SK-N-SH (cell line): ENCODE data around the gene TCEA3. TPM values are rescaled to one million over a fixed set of nuclear protein-coding genes. Genes with fewer than 3 reads are reported as not detected.

Source experiments
- CTCF ChIA-PET: fragments of 300-600, 350-600 bp; formaldehyde crosslinking; extraction: SDS; loops from one replicate; lab custom pipeline; 2021; lab: Yijun Ruan, JAX
- POLR2A ChIA-PET: fragments of 350-600 bp; sonication (Branson Sonifier 250); formaldehyde crosslinking; extraction: SDS; loops from one replicate; lab custom pipeline; 2020; ENCODE audit warnings: antibody characterized with exemption, inconsistent platforms; lab: Yijun Ruan, JAX
- DNase-seq: peaks from one replicate; pipeline ENCODE4 v3.0.0; 2012
- H2AFZ ChIP-seq: fragments of 200-600 bp; sonication (generic); 2 replicates; pipeline ENCODE4 v1.8.1; 2016; ENCODE audit warnings: antibody characterized with exemption, mild to moderate bottlenecking, low read depth
- H3F3A ChIP-seq: fragments of 200-600 bp; sonication (generic); replicated peaks from 2 replicates; pipeline ENCODE3; 2016; ENCODE audit warnings: antibody characterized with exemption, mild to moderate bottlenecking; ENCODE audit not compliant: insufficient read depth
- H3K27ac ChIP-seq, 2 experiments: fragments of 200-500 bp in 1 of 2; fragments of 200-600 bp in 1 of 2; sonication (Bioruptor generic) in 1 of 2; sonication (generic), shearing (Covaris generic) in 1 of 2; 2 replicates each; pipeline versions ENCODE4 v1.5.1 to v1.6.1; 2014 to 2016; ENCODE audit warnings: low read depth in 2 of 2, inconsistent platforms in 1 of 2, low read length in 1 of 2, mild to moderate bottlenecking in 1 of 2, mixed read lengths in 1 of 2
- H3K27me3 ChIP-seq: fragments of 200-600 bp; sonication (generic), shearing (Covaris generic); 2 replicates; pipeline ENCODE4 v1.6.1; 2016; ENCODE audit warnings: mixed run types; ENCODE audit not compliant: insufficient read depth
- H3K36me3 ChIP-seq, 2 experiments: fragments of 200-500 bp in 1 of 2; fragments of 200-600 bp in 1 of 2; sonication (Bioruptor generic) in 1 of 2; sonication (generic) in 1 of 2; replicated peaks in 1 of 2; 2 replicates each; pipeline versions ENCODE3 to v1.5.1; 2014 to 2016; ENCODE audit warnings: low read length in 1 of 2, mild to moderate bottlenecking in 1 of 2; ENCODE audit not compliant: insufficient read depth in 2 of 2, control insufficient read depth in 1 of 2
- H3K4me1 ChIP-seq, 2 experiments: fragments of 200-500 bp in 1 of 2; fragments of 200-600 bp in 1 of 2; sonication (Bioruptor generic) in 1 of 2; sonication (generic), shearing (Covaris generic) in 1 of 2; 2 replicates each; pipeline versions ENCODE4 v1.5.1 to v1.6.1; 2014 to 2016; ENCODE audit warnings: low read depth in 1 of 2, low read length in 1 of 2, mixed run types in 1 of 2; ENCODE audit not compliant: insufficient read depth in 2 of 2, control insufficient read depth in 1 of 2
- H3K4me2 ChIP-seq: fragments of 200-600 bp; sonication (generic), shearing (Covaris generic); 2 replicates; pipeline ENCODE4 v1.6.1; 2017; ENCODE audit warnings: mixed run types
- H3K4me3 ChIP-seq, 2 experiments: fragments of 200-500 bp in 1 of 2; fragments of 200-600 bp in 1 of 2; sonication (Bioruptor generic) in 1 of 2; sonication (generic), shearing (Covaris generic) in 1 of 2; 2 replicates each; pipeline versions ENCODE4 v1.5.1 to v1.8.1; 2014 to 2016; ENCODE audit warnings: low read depth in 2 of 2, inconsistent platforms in 1 of 2, low read length in 1 of 2, mild to moderate bottlenecking in 1 of 2, mixed read lengths in 1 of 2, moderate library complexity in 1 of 2
- H3K79me2 ChIP-seq: fragments of 200-600 bp; sonication (generic); 2 replicates; pipeline ENCODE4 v1.8.1; 2017; ENCODE audit warnings: mild to moderate bottlenecking; ENCODE audit not compliant: insufficient read depth
- H3K9ac ChIP-seq: fragments of 200-600 bp; sonication (generic); 2 replicates; pipeline ENCODE4 v1.6.1; 2017; ENCODE audit warnings: mixed run types
- H3K9me2 ChIP-seq: fragments of 200-600 bp; sonication (generic); 2 replicates; pipeline ENCODE4 v1.6.1; 2017; ENCODE audit warnings: mixed run types
- H3K9me3 ChIP-seq: fragments of 200-600 bp; sonication (generic); 2 replicates; pipeline ENCODE4 v1.6.1; 2017; ENCODE audit warnings: mixed run types, mild to moderate bottlenecking, moderate library complexity
- H4K20me1 ChIP-seq: fragments of 200-600 bp; sonication (generic); 2 replicates; pipeline ENCODE4 v1.6.1; 2017; ENCODE audit warnings: mild to moderate bottlenecking, mixed run types; ENCODE audit not compliant: insufficient read depth
- ELF1 ChIP-seq: IDR thresholded peaks from 2 replicates; pipeline ENCODE4 v1.4.0; 2012
- FOXJ3 ChIP-seq: sonication (generic); formaldehyde crosslinking; IDR thresholded peaks from 2 replicates; pipeline ENCODE4 v1.5.1; 2020; ENCODE audit warnings: mild to moderate bottlenecking, missing genetic modification reagents
- FOXM1 ChIP-seq: IDR thresholded peaks from 2 replicates; pipeline ENCODE4 v1.4.0; 2012; ENCODE audit warnings: low read depth, mild to moderate bottlenecking
- JUND ChIP-seq: IDR thresholded peaks from 2 replicates; pipeline ENCODE4 v1.4.0; 2012
- NRF1 ChIP-seq: IDR thresholded peaks from 2 replicates; pipeline ENCODE4 v1.6.1; 2012; ENCODE audit warnings: low read depth, mild to moderate bottlenecking, low read length
- RCOR1 ChIP-seq: fragments of 150-350 bp; IDR thresholded peaks from 2 replicates; pipeline ENCODE4 v1.6.1; 2017; ENCODE audit warnings: antibody characterized with exemption, low read length
- RXRA ChIP-seq: IDR thresholded peaks from 2 replicates; pipeline ENCODE4 v1.4.0; 2012; ENCODE audit warnings: low read depth, mild to moderate bottlenecking, borderline replicate concordance
- TAF1 ChIP-seq: IDR thresholded peaks from 2 replicates; pipeline ENCODE4 v1.6.1; 2012; ENCODE audit warnings: low read depth, mild to moderate bottlenecking, low read length, moderate library complexity, borderline replicate concordance
- WGBS: methylation state at CpG from one replicate; pipeline ENCODE4 v1.1.6; 2017; ENCODE audit warnings: low lambda C conversion rate; 5-methylcytosine and 5-hydroxymethylcytosine counted together
- polyA plus RNA-seq, 3 experiments: library from polyadenylated mRNA; depleted of rRNA; stranded (reverse); fragments of >200 nt; gene quantifications; 2 replicates each; pipeline ENCODE4 v1.2.3, GENCODE V29; 2012
- TF ChIP-seq, protein P1 (sequence below): IDR thresholded peaks from 2 replicates; pipeline ENCODE4 v1.4.0; 2012; ENCODE audit warnings: low read depth, borderline replicate concordance
- TF ChIP-seq, protein P2 (sequence below): fragments of 150-350 bp; IDR thresholded peaks from 2 replicates; pipeline ENCODE4 v1.6.1; 2016; ENCODE audit warnings: mild to moderate bottlenecking, low read depth, low read length
- TF ChIP-seq, protein P3 (sequence below): IDR thresholded peaks from 2 replicates; pipeline ENCODE4 v1.4.0; 2012; ENCODE audit warnings: low read depth, borderline replicate concordance
- TF ChIP-seq, protein P4 (sequence below): IDR thresholded peaks from 2 replicates; pipeline ENCODE4 v1.4.0; 2012; ENCODE audit warnings: low read depth
- TF ChIP-seq, protein P5 (sequence below): IDR thresholded peaks from 2 replicates; pipeline ENCODE4 v1.6.1; 2012; ENCODE audit warnings: mild to moderate bottlenecking, low read depth, low read length, moderate library complexity

TCEA3 gene
- polyA plus RNA-seq, 1 of the 3 experiments (the other 2 are of a cell fraction), result 1.1 TPM

DNA sequence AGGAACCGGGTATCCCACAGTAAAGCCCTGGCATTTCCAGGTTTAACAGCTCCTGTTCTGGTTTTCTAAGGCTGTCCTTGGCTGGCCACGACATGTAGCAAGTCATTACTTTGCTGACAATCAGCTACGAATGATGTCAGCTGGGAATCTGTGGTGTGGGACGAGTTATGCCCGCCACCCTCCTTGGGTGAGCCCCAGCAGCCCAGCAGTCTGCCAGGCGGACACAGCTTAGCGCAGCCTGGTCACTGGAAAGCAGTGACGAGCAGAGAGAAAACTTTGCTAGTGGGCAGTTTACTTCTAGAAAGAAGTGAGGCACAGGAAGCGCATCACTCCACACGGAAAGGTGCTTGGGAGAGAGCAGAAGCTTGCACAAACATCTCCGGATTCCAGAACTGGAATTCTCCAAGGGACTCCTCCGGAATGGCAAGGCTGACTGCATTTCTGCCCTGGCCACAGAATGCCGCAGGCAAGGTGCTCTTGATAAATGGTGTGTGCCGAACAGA, 39.4 kb downstream of the TCEA3 start:
- ChIA-PET POLR2A (interaction anchor here (1.4 kb wide), 1 partner anchor 10 kb away, joined by 3 read pairs; no protein-coding TSS in a partner anchor), CTCF (interaction anchor here (1.0 to 2.4 kb wide), 2 partner anchors 19 to 160 kb away, joined by 4 to 8 read pairs; no protein-coding TSS in a partner anchor)
- H3K4me2 ChIP-seq, result no peak overlapping the region; the same call in 1 of the 2 replicates
- no peaks in the 10 kb centered on the region for H3K9me3 ChIP-seq
- no peak overlapping the region for H3K9ac ChIP-seq
- peak overlapping the region; percentile 4; the same call in 1 of the 2 replicates for H2AFZ ChIP-seq
- H3K9me2 ChIP-seq, result no peaks in the 10 kb centered on the region
- peaks cover 4% of the 10 kb centered on the region for H3F3A ChIP-seq
- no peak for DNase-seq
- H3K79me2 ChIP-seq, result no peaks in the 10 kb centered on the region
- no peaks in the 10 kb centered on the region for H3K36me3 ChIP-seq
- TF ChIP-seq, protein P1, sequence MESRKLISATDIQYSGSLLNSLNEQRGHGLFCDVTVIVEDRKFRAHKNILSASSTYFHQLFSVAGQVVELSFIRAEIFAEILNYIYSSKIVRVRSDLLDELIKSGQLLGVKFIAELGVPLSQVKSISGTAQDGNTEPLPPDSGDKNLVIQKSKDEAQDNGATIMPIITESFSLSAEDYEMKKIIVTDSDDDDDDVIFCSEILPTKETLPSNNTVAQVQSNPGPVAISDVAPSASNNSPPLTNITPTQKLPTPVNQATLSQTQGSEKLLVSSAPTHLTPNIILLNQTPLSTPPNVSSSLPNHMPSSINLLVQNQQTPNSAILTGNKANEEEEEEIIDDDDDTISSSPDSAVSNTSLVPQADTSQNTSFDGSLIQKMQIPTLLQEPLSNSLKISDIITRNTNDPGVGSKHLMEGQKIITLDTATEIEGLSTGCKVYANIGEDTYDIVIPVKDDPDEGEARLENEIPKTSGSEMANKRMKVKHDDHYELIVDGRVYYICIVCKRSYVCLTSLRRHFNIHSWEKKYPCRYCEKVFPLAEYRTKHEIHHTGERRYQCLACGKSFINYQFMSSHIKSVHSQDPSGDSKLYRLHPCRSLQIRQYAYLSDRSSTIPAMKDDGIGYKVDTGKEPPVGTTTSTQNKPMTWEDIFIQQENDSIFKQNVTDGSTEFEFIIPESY, result no peak
- TF ChIP-seq NRF1 (no peak), FOXJ3 (CRISPR knock-in tag) (no peak), RCOR1 (no peak), FOXM1 (no peak), TAF1 (no peak), ELF1 (no peak), RXRA (no peak), JUND (no peak)
- TF ChIP-seq, protein P2, sequence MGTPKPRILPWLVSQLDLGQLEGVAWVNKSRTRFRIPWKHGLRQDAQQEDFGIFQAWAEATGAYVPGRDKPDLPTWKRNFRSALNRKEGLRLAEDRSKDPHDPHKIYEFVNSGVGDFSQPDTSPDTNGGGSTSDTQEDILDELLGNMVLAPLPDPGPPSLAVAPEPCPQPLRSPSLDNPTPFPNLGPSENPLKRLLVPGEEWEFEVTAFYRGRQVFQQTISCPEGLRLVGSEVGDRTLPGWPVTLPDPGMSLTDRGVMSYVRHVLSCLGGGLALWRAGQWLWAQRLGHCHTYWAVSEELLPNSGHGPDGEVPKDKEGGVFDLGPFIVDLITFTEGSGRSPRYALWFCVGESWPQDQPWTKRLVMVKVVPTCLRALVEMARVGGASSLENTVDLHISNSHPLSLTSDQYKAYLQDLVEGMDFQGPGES, result no peak
- TF ChIP-seq, protein P3, sequence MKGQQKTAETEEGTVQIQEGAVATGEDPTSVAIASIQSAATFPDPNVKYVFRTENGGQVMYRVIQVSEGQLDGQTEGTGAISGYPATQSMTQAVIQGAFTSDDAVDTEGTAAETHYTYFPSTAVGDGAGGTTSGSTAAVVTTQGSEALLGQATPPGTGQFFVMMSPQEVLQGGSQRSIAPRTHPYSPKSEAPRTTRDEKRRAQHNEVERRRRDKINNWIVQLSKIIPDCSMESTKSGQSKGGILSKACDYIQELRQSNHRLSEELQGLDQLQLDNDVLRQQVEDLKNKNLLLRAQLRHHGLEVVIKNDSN, result no peak
- TF ChIP-seq, protein P4, sequence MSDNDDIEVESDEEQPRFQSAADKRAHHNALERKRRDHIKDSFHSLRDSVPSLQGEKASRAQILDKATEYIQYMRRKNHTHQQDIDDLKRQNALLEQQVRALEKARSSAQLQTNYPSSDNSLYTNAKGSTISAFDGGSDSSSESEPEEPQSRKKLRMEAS, result no peak
- TF ChIP-seq, protein P5, sequence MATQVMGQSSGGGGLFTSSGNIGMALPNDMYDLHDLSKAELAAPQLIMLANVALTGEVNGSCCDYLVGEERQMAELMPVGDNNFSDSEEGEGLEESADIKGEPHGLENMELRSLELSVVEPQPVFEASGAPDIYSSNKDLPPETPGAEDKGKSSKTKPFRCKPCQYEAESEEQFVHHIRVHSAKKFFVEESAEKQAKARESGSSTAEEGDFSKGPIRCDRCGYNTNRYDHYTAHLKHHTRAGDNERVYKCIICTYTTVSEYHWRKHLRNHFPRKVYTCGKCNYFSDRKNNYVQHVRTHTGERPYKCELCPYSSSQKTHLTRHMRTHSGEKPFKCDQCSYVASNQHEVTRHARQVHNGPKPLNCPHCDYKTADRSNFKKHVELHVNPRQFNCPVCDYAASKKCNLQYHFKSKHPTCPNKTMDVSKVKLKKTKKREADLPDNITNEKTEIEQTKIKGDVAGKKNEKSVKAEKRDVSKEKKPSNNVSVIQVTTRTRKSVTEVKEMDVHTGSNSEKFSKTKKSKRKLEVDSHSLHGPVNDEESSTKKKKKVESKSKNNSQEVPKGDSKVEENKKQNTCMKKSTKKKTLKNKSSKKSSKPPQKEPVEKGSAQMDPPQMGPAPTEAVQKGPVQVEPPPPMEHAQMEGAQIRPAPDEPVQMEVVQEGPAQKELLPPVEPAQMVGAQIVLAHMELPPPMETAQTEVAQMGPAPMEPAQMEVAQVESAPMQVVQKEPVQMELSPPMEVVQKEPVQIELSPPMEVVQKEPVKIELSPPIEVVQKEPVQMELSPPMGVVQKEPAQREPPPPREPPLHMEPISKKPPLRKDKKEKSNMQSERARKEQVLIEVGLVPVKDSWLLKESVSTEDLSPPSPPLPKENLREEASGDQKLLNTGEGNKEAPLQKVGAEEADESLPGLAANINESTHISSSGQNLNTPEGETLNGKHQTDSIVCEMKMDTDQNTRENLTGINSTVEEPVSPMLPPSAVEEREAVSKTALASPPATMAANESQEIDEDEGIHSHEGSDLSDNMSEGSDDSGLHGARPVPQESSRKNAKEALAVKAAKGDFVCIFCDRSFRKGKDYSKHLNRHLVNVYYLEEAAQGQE, result no peak
- peak overlapping the region in 1 of 2 experiments; percentile 42; a peak in 2 of 4 replicates for H3K27ac ChIP-seq
- no peaks in the 10 kb centered on the region for H4K20me1 ChIP-seq
- no peaks in the 10 kb centered on the region for H3K27me3 ChIP-seq
- H3K4me3 ChIP-seq, result no peak overlapping the region
- peaks cover 0 to 6% of the 10 kb centered on the region in 2 experiments; a peak in 2 of 4 replicates for H3K4me1 ChIP-seq
- 78% methylated on average over 11 of the region's 14 CpGs for whole genome bisulfite sequencing
